Heart right ventricle (tissue), 16 donors: Measurements from ENCODE around the gene ADD3. TPM values are rescaled to one million over a fixed set of nuclear protein-coding genes. Genes with fewer than 3 reads are reported as not detected.

Experiments
- ATAC-seq, 8 donors: fragments of 200-7000 bp; cut with Tn5 transposase; one replicate each; pipeline ENCODE4 v1.9.1; 2020; ENCODE audit warnings: mild to moderate bottlenecking in 8 of 8, moderate library complexity in 8 of 8, moderate number of reproducible peaks in 1 of 8
- DNase-seq, 2 donors: peaks; one replicate each; pipeline ENCODE4 v3.0.0-alpha.2; 2020
- H3K27ac ChIP-seq, 10 donors: fragments of 200-600 bp; sonication (generic) in 2 of 10; one replicate each; pipeline versions ENCODE4 v1.5.0 to v1.8.0; 2020 to 2022; ENCODE audit warnings: mild to moderate bottlenecking in 3 of 10
- H3K27me3 ChIP-seq, 7 donors: fragments of 200-600 bp; one replicate each; pipeline ENCODE4 v1.8.0; 2021 to 2022; ENCODE audit warnings: mild to moderate bottlenecking in 2 of 7
- H3K36me3 ChIP-seq, 9 donors: fragments of 200-600 bp; sonication (generic) in 1 of 9; one replicate each; pipeline versions ENCODE4 v1.5.0 to v1.8.0; 2020 to 2022; ENCODE audit warnings: mild to moderate bottlenecking in 2 of 9
- H3K4me1 ChIP-seq, 9 donors: fragments of 200-600 bp; sonication (generic) in 1 of 9; one replicate each; pipeline versions ENCODE4 v1.5.0 to v1.8.0; 2020 to 2022; ENCODE audit warnings: mild to moderate bottlenecking in 4 of 9
- H3K4me3 ChIP-seq, 10 donors: fragments of 200-600 bp; sonication (generic) in 2 of 10; one replicate each; pipeline versions ENCODE4 v1.5.0 to v1.8.0; 2020 to 2022; ENCODE audit warnings: mild to moderate bottlenecking in 7 of 10, moderate library complexity in 2 of 10
- H3K9me3 ChIP-seq, 11 donors: fragments of 200-600 bp in 10 of 11; sonication (generic) in 2 of 11; one replicate each; pipeline versions ENCODE4 v1.5.0 to v1.8.0; 2013 to 2022; ENCODE audit warnings: mild to moderate bottlenecking in 2 of 11, control low read depth in 1 of 11, moderate library complexity in 1 of 11
- CTCF ChIP-seq, 9 donors: fragments of 200-600 bp; sonication (generic) in 2 of 9; IDR thresholded peaks; one replicate each; pipeline versions ENCODE4 v1.5.0 to v1.8.0; 2021 to 2022; ENCODE audit warnings: antibody characterized with exemption in 9 of 9, mild to moderate bottlenecking in 5 of 9, moderate library complexity in 1 of 9
- WGBS, 2 donors: extraction: QIAGEN DNeasy Blood & Tissue Kit; methylation state at CpG; one replicate each; pipeline ENCODE4 v1.1.7; 2013; ENCODE audit warnings: inconsistent platforms in 1 of 2; 5-methylcytosine and 5-hydroxymethylcytosine counted together
- intact Hi-C, 10 donors: fragments of 100-400 bp; cut with DNase I; formaldehyde crosslinking; loops; one replicate each; pipeline versions ENCODE4 v1.11.1 to v1.14.2; 2022
- polyA plus RNA-seq, 2 donors: library from polyadenylated mRNA; stranded (reverse); fragments of 200-250 nt; gene quantifications; one replicate each; pipeline ENCODE4 v1.2.3, GENCODE V29; 2013
- total RNA-seq, 10 donors: library from RNA; stranded (reverse); fragmentation: NEBNext Ultra II Directional in 3 of 10; extraction: Animal tissue kit (Norgen Biotek cat#: 25700) in 3 of 10; gene quantifications; one replicate each; pipeline versions ENCODE4 v1.2.1 to v1.2.4, GENCODE V29; 2021 to 2023
- donor health status: Arrhythmogenic right ventricular cardiomyopathy.
- donor health status: ischemic (EF 13 %, LVEDD 7.1; RV severe dilation, severe dysfunction).
- donor health status: healthy with polysubstance abuse.
- donor health status: DM: no; HTN: yes; CAD: no.
- donor health status: DM: no; HTN: no; CAD: no.
- donor health status: ischemic (EF 25% LVEDD 6.9; RV normal size, moderate dysfunction).
- donor health status: ischemic (EF 25% LVEDD 5.7; RV mildly dilated, moderate dysfunction).
- donor health status: healthy.
- donor health status: DM: yes; HTN: yes; CAD: no.
- donor health status: Ischemic cardiomyopathy.
- donor health status: ischemic (EF 35%, LVEDD 5.7; RV mildly dilated, moderate dysfunction).
- donor health status: nonischemic (EF 11% LVEDD 7.7; RV severe dilation, severe dysfunction).
- donor health status: DM: yes; HTN: yes; CAD: no.
- donor health status: PGD.
- donor health status: ischemic (EF 29% LVEDD 5.4; RV normal size, mild dysfunction).
- donor health status: nonischemic (EF 23%, LVEDD 6.1; RV moderate dilation, normal function).

Gene ADD3
- total and polyA plus RNA-seq, 12 donors: 28.0 to 106 (median 87.8) TPM

DNA sequence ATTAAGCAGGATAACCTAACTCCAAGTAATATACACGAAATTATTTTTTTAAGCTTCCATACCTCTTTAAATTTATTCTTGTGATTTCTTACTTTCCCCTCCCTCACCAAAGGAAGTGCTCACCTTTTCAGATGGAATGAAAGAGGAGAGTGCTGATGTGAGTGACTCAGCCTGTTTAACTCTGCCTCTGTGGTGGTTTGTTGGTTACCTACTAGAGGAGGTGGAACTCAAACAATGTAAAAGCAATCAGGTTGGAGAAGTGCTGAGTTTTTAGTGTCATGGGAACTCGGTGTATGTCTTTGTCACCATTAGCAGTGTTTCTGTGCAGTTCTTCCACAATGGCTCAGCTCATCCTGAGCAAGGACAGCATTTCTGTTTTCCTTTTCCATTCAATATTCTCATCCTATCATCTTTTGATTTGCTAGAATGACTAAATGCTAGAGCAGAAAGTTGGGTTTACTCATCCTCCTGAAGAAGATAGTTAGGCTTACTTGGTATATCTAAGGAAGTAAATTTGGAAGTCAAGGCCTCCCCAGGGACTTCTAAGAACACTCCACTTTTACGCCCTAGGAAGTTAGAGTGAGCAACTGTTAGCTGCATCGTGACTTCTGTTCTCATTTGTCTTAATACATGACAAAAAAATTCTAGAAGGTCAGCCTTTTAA is 6.0 kb downstream of the ADD3 start:
- no peak for TF ChIP-seq CTCF (IDR thresholded peaks at IDR 0.05)
- DNase-seq: no peak
- 28 to 46% methylated on average over 4 of the region's 4 CpGs for WGBS, 2 donors
- H3K27ac ChIP-seq: peak overlapping the region in 7 of 10 donors; percentile 0 to 55 (median 15)
- no peaks in the 10 kb centered on the region for H3K9me3 ChIP-seq
- peaks cover 2 to 95% (median 86%) of the 10 kb centered on the region in 9 donors for H3K4me1 ChIP-seq
- intact Hi-C loops: loop anchor here in 3 of 10 donors (5.0 to 10.0 kb wide), 3 partner anchors 61 to 129 kb away; no protein-coding TSS in a partner anchor
- H3K36me3 ChIP-seq: no peaks in the 10 kb centered on the region
- H3K27me3 ChIP-seq: no peaks in the 10 kb centered on the region
- H3K4me3 ChIP-seq: no peak overlapping the region
- peak in 1 of 8 donors; percentile 23 for ATAC-seq

GRCh38 chr10:110016039-110016438 is 8.3 kb downstream of the ADD3 start:
- Histone ChIP-seq H3K27me3 (no peaks in the 10 kb centered on the region), H3K36me3 (no peaks in the 10 kb centered on the region), H3K4me1 (peaks cover 2 to 89% (median 77%) of the 10 kb centered on the region in 9 donors), H3K4me3 (no peak overlapping the region), H3K9me3 (no peaks in the 10 kb centered on the region), H3K27ac (peak overlapping the region in 6 of 10 donors; percentile 8 to 66 (median 47))
- peak in 6 of 9 donors; percentile 23 to 56 (median 37) for TF ChIP-seq CTCF (IDR thresholded peaks at IDR 0.05)
- DNase-seq (no peak), ATAC-seq (peak in 7 of 8 donors; percentile 46 to 63 (median 58))
- intact Hi-C loops: loop anchor here in 2 of 10 donors (10.0 kb wide), 2 partner anchors 59 to 131 kb away; no protein-coding TSS in a partner anchor

DNA sequence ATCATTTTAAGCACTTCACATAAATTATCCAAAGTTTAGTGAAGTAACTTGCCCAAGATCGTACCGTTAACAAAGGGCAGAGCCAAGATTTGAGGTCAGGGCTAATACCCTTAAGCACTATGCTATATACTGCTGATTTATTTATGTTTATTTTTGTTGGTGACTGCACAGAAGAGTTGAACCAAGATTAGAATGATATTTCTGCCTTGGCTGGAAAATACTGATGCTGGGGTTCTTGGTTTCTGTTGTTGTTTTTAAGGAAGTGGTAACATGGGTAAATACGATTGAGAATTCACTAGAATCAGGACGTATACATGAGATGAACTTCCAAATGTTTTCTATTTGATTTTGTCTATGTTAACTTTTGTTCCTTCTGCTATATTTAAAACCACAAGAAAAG is 9.3 kb downstream of the ADD3 start:
- Histone ChIP-seq H3K4me1 (peaks cover 2 to 87% (median 66%) of the 10 kb centered on the region in 9 donors), H3K4me3 (peak overlapping the region in 1 of 10 donors; percentile 5), H3K9me3 (no peaks in the 10 kb centered on the region), H3K27ac (peak overlapping the region in 8 of 10 donors; percentile 1 to 66 (median 45)), H3K27me3 (no peaks in the 10 kb centered on the region), H3K36me3 (no peaks in the 10 kb centered on the region)
- no peak for TF ChIP-seq CTCF (IDR thresholded peaks at IDR 0.05)
- DNase-seq: no peak
- intact Hi-C loops: loop anchor here in 2 of 10 donors (10.0 kb wide), 2 partner anchors 58 to 132 kb away; no protein-coding TSS in a partner anchor
- ATAC-seq: no peak
- 39 to 44% methylated on average over 4 of the region's 4 CpGs for WGBS, 2 donors

DNA sequence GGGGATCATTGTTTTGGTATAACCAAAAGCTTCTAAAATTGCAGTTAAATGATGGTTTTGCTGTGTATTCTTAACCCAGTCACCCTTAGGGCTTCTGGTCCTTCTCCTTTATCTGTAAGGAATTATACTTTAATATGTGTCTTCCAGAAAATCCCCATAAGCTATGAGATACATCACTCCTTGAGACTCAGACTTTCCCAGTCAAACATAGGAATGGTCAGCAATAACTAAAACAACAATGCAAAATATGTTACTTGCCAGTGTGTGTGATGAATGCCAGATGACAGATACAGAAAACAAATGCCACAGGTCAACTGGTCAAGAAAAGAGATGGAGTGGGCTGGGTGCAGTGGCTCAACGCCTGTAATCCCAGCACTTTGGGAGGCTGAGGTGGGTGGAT is 10.1 kb downstream of the ADD3 start:
- H3K4me3 ChIP-seq: no peak overlapping the region
- no peaks in the 10 kb centered on the region for H3K9me3 ChIP-seq
- peak in 1 of 8 donors; percentile 21 for ATAC-seq
- no peaks in the 10 kb centered on the region for H3K36me3 ChIP-seq
- intact Hi-C loops: loop anchor here in 2 of 10 donors (10.0 kb wide), 2 partner anchors 57 to 133 kb away; no protein-coding TSS in a partner anchor
- TF ChIP-seq CTCF (IDR thresholded peaks at IDR 0.05): no peak
- no peaks in the 10 kb centered on the region for H3K27me3 ChIP-seq
- H3K27ac ChIP-seq: peak overlapping the region in 5 of 10 donors; percentile 28 to 66 (median 45)
- H3K4me1 ChIP-seq: peaks cover 2 to 86% (median 63%) of the 10 kb centered on the region in 9 donors
- no peak for DNase-seq
- 46 to 66% methylated on average over 1 of the region's 1 CpG for WGBS, 2 donors
